Mucosa of descending colon (tissue), 3 donors: ENCODE measurements around the gene THOC6. TPM values are rescaled to one million over a fixed set of nuclear protein-coding genes. Genes with fewer than 3 reads are reported as not detected.
"Not testable (repeated sequence)": the region's sequence is repeated elsewhere in the genome, so short reads cannot be mapped to it uniquely, and the experiment has no call there.

ENCODE experiments used
- ATAC-seq: fragments of 200-7000 bp; cut with Tn5 transposase; one replicate; pipeline ENCODE4 v1.9.1; 2020; ENCODE audit warnings: mild to moderate bottlenecking, moderate library complexity
- DNase-seq, 3 donors: peaks; one replicate each; pipeline ENCODE4 v3.0.0-alpha.2; 2020
- H3K36me3 ChIP-seq: fragments of 200-600 bp; one replicate; pipeline ENCODE4 v1.8.0; 2021; ENCODE audit warnings: low read depth, mild to moderate bottlenecking
- H3K4me1 ChIP-seq: fragments of 200-600 bp; one replicate; pipeline ENCODE4 v1.8.0; 2021; ENCODE audit warnings: low read depth, mild to moderate bottlenecking
- H3K4me3 ChIP-seq: fragments of 200-600 bp; one replicate; pipeline ENCODE4 v1.8.0; 2021; ENCODE audit warnings: mild to moderate bottlenecking
- H3K9me3 ChIP-seq: fragments of 200-600 bp; one replicate; pipeline ENCODE4 v1.8.0; 2021; ENCODE audit warnings: mild to moderate bottlenecking
- intact Hi-C, 2 donors: fragments of 100-400 bp; cut with DNase I in 1 of 2; cut with micrococcal nuclease in 1 of 2; formaldehyde crosslinking; loops; one replicate each; pipeline versions ENCODE4 v1.11.0 to v1.11.1; 2022; cut with DNase I, micrococcal nuclease
- total RNA-seq, 3 donors: library from RNA; stranded (reverse); fragmentation: NEBNext Ultra II Directional in 2 of 3; extraction: Animal tissue kit (Norgen Biotek cat#: 25700) in 2 of 3; gene quantifications; one replicate each; pipeline versions ENCODE4 v1.2.1 to v1.2.4, GENCODE V29; 2021 to 2023
- TF ChIP-seq, protein P1 (sequence below): fragments of 200-600 bp; IDR thresholded peaks from one replicate; pipeline ENCODE4 v1.8.0; 2022; ENCODE audit warnings: antibody characterized with exemption, mild to moderate bottlenecking
- donor health status: DM: no; HTN: no; CAD: no; lungs with moderate emphysema.
- donor health status: DM: no; HTN: no; CAD: no.
- donor health status: DM: no; HTN: yes; CAD: no.

The THOC6 gene
- total RNA-seq, 3 donors from 2014 or later, result 23.7 to 26.0 (median 25.7) TPM

DNA sequence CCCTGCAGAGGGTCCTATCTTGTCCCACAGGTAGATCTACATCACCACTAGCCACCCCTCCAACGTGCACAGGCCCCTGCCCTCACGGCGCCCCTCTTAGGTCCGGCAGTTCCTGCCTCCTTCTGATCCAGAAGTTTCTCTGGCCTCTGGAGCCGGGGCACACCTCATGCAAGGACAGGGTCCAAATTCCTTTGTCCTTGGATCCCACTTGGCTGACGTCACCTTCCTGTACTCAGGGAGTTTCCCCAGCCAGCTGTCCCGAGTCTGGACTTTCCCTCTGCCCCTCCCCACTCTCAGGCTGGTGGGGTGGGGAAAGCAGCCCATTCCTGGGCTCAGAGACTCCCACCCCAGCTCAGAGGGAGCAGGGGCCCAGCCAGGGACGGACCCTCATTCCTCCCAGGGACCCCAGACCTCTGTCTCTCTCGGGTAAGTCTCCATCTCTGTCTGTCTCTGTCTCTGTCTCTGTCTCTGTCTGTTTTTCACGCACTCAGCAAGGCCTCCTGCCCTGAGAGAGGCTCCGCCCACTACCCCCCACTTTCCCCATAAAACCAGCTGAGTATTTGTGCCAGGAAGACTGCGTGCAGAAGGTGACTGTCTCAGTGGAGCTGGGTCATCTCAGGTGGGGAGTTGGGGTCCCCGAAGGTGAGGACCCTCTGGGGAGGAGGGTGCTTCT, 41.4 kb downstream of the THOC6 start, which contains the start of gene IL32:
IL32 (plus strand) TSS at position 572 of the 673 bp plus-strand sequence. CDS start 172 bp downstream, outside the sequence.
- intact Hi-C loops, result no loop called here
- peak; percentile 90 for ATAC-seq
- no peaks in the 10 kb centered on the region for H3K36me3 ChIP-seq
- H3K9me3 ChIP-seq, result no peaks in the 10 kb centered on the region
- peak; percentile 80 to 87 (median 84) for DNase-seq
- peak within 1 kb of the TSS; percentile 4 for H3K4me3 ChIP-seq
- TF ChIP-seq, protein P1, sequence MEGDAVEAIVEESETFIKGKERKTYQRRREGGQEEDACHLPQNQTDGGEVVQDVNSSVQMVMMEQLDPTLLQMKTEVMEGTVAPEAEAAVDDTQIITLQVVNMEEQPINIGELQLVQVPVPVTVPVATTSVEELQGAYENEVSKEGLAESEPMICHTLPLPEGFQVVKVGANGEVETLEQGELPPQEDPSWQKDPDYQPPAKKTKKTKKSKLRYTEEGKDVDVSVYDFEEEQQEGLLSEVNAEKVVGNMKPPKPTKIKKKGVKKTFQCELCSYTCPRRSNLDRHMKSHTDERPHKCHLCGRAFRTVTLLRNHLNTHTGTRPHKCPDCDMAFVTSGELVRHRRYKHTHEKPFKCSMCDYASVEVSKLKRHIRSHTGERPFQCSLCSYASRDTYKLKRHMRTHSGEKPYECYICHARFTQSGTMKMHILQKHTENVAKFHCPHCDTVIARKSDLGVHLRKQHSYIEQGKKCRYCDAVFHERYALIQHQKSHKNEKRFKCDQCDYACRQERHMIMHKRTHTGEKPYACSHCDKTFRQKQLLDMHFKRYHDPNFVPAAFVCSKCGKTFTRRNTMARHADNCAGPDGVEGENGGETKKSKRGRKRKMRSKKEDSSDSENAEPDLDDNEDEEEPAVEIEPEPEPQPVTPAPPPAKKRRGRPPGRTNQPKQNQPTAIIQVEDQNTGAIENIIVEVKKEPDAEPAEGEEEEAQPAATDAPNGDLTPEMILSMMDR, result no peak
- H3K4me1 ChIP-seq, result peaks cover 36% of the 10 kb centered on the region

DNA sequence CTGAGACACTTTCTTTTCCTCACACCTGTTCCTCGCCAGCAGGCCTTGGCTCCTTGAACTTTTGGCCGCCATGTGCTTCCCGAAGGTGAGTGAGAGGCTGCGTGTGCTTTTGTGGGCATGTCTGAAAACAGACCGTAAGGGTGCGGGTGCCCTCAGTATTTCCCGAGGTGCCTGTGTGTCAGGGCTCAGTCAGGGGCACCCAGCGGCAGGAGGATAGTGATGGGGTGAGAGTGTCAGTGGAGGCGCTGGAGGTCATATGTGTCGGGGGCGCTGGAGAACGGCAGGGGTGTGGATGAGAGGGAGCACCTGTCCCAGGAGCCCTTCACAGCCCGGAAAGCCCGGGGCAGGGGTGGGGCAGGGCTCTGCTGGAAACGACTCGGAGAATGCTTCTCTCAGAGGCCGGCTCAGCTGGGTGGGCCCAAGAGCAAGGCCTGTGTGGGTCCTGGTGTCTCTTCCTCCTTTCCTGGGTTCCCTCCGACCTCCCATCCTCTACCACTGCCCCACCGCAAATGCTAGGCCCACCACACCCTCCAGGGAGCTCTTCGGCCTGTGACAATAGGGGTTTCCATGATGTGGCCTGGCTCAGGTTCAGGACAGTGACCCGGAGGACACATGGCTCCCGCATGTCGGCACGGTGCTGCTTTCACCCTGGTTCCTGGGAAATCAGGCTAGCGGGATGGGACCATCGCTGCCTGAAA, 42.1 kb downstream of the THOC6 start:
- TF ChIP-seq, protein P1, result no peak
- peak; percentile 32 for ATAC-seq
- Histone ChIP-seq H3K9me3 (no peaks in the 10 kb centered on the region), H3K4me1 (peaks cover 36% of the 10 kb centered on the region), H3K36me3 (no peaks in the 10 kb centered on the region), H3K4me3 (peak overlapping the region; percentile 4)
- DNase-seq, result peak; percentile 41 to 68 (median 63)
- intact Hi-C loops, result no loop called here

DNA sequence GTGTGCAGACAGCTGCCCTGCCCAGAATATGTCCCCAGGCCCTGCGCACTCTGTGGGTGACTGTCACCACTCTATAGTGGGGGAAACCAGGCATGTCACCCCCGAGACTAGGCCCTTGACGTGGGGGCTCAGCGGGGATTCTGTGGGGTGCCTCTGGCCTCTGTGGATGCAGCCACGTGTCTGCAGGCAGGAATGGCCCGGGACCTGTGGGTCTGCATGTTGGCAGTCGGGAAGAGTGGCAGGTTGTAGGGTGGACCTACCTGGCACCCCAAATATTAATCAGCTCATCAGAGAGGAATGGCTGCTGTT, 42.6 kb downstream of the THOC6 start:
- TF ChIP-seq, protein P1, result no peak
- H3K36me3 ChIP-seq, result no peaks in the 10 kb centered on the region
- peaks cover 36% of the 10 kb centered on the region for H3K4me1 ChIP-seq
- H3K9me3 ChIP-seq, result no peaks in the 10 kb centered on the region
- H3K4me3 ChIP-seq, result peak overlapping the region; percentile 4
- ATAC-seq (no peak), DNase-seq (peak in 1 of 3 donors; percentile 48)
- intact Hi-C loops, result no loop called here

DNA sequence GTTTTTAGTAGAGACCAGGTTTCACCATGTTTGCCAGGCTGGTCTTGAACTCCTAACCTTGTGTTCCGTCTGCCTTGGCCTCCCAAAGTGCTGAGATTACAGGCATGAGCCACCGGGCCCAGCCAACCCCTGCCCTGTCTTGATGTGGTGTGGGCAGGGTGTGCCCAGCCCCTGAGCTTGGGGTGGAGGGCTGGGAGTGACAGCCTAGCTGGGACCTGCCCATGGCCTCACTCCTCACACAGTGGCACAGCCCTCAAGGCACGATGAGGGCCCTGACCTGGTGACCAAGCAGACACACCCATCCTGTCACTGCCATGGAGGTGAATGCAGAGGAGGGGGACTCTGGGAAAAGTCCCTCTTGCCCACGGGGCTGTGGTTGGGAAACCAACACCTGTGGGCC, 44.7 kb downstream of the THOC6 start:
- DNase-seq (peak in 2 of 3 donors; percentile 42 to 46), ATAC-seq (no peak)
- Histone ChIP-seq H3K36me3 (no peaks in the 10 kb centered on the region), H3K4me3 (no peak overlapping the region), H3K9me3 (no peaks in the 10 kb centered on the region), H3K4me1 (peaks cover 29% of the 10 kb centered on the region)
- TF ChIP-seq, protein P1, result no peak
- intact Hi-C loops, result no loop called here

DNA sequence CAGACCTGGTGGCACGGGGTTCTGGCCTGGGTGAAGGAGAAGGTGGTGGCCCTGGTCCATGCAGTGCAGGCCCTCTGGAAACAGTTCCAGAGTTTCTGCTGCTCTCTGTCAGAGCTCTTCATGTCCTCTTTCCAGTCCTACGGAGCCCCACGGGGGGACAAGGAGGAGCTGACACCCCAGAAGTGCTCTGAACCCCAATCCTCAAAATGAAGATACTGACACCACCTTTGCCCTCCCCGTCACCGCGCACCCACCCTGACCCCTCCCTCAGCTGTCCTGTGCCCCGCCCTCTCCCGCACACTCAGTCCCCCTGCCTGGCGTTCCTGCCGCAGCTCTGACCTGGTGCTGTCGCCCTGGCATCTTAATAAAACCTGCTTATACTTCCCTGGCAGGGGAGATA, 45.3 kb downstream of the THOC6 start:
- H3K36me3 ChIP-seq, ATAC-seq, intact Hi-C loops, H3K4me3 ChIP-seq, H3K9me3 ChIP-seq: not testable (repeated sequence)
- peak in 2 of 3 donors; percentile 25 to 34 for DNase-seq
- H3K4me1 ChIP-seq, result peaks cover 22% of the 10 kb centered on the region

DNA sequence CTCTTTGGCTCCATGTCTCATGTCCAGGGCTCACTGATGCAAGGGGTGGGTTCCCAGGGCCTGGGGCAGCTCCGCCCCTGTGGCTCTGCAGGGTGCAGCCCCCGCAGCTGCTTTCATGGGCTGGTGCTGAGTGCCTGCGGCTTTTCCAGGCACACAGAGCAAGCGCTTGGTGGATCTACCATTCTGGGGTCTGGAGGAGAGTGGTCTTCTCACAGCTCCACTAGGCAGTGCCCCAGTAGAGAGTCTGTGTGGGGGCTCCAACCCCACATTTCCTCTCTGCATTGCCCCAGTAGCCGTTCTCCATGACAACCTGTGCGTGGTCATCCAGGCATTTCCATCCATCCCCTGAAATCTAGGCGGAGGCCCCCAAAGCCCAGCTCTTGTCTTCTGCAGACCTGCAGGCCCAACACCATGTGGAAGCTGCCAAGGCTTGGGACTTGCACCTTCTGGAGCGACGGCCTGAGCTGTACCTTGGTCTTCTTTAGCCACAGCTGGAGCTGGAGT, 46.8 kb downstream of the THOC6 start:
- no peaks in the 10 kb centered on the region for H3K36me3 ChIP-seq
- ATAC-seq (no peak), DNase-seq (peak in 2 of 3 donors; percentile 22 to 40)
- intact Hi-C loops, result no loop called here
- H3K4me3 ChIP-seq, result no peak overlapping the region
- peaks cover 7% of the 10 kb centered on the region for H3K4me1 ChIP-seq
- TF ChIP-seq, protein P1, result no peak
- H3K9me3 ChIP-seq, result no peaks in the 10 kb centered on the region
